Loucy (cell line): Measurements from ENCODE around the gene MT1A.

Experiments
- EZH2phosphoT487 ChIP-seq: fragments of 200-600 bp; IDR thresholded peaks from 2 replicates; pipeline ENCODE4 v1.6.1; 2018; ENCODE audit warnings: antibody characterized with exemption, mild to moderate bottlenecking, moderate library complexity, borderline replicate concordance
- TF ChIP-seq, protein P1 (sequence below): fragments of 200-600 bp; sonication (generic); conservative IDR thresholded peaks from 2 replicates; pipeline ENCODE4 v1.5.1; 2014; ENCODE audit warnings: mild to moderate bottlenecking, antibody characterized with exemption, low read length

DNA sequence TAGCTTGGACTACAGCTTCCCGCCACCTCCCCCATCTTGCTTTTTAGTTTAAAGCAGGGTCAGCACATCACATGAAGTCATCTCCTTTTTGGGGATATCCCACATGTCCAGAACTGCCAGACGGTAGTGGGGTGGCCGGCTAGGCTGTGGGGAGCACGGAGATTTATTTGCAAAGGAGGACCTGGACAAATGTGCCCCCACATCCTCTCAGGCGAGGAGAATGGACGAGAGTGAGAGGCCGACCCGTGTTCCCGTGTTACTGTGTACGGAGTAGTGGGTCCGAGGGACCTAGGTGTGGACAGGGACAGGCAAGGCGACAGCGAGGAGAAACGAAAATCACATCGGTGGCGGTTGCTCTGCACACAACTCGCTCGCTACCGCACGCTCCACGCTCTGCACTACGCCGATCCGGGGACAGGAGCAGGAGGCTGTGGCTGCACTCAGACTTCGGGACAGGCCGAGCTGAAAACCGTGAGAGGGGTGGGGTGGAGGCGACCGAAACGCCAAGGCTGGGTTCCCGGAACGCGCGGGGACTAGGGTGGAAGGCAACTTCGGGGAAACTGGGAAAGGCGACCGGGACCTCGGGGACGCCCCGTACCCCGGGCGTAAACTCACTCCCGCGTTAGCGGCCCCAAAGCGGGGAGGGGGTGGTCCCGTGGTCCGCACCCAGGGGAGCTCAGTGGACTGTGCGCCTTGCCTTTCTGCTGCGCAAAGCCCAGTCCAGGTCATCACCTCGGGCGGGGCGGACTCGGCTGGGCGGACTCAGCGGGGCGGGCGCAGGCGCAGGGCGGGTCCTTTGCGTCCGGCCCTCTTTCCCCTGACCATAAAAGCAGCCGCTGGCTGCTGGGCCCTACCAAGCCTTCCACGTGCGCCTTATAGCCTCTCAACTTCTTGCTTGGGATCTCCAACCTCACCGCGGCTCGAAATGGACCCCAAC lies at the start of gene MT1A:
- TF ChIP-seq, protein P1, sequence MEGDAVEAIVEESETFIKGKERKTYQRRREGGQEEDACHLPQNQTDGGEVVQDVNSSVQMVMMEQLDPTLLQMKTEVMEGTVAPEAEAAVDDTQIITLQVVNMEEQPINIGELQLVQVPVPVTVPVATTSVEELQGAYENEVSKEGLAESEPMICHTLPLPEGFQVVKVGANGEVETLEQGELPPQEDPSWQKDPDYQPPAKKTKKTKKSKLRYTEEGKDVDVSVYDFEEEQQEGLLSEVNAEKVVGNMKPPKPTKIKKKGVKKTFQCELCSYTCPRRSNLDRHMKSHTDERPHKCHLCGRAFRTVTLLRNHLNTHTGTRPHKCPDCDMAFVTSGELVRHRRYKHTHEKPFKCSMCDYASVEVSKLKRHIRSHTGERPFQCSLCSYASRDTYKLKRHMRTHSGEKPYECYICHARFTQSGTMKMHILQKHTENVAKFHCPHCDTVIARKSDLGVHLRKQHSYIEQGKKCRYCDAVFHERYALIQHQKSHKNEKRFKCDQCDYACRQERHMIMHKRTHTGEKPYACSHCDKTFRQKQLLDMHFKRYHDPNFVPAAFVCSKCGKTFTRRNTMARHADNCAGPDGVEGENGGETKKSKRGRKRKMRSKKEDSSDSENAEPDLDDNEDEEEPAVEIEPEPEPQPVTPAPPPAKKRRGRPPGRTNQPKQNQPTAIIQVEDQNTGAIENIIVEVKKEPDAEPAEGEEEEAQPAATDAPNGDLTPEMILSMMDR = no peak
- TF ChIP-seq EZH2phosphoT487 = no peak
